Uterus (tissue), 4 donors: ENCODE data around the gene ZNF862. TPM values are rescaled to one million over a fixed set of nuclear protein-coding genes. Genes with fewer than 3 reads are reported as not detected.

Experiments
- DNase-seq, 2 donors: peaks; one replicate each; pipeline ENCODE4 v3.0.0-alpha.2; 2019 to 2020
- H3K27ac ChIP-seq, 2 donors: fragments of 200-600 bp; sonication (generic); 1 replicate in 1 of 2; 2 replicates in 1 of 2; pipeline ENCODE4 v1.5.1; 2016 to 2018
- H3K27me3 ChIP-seq, 2 donors: fragments of 200-600 bp; sonication (generic); one replicate each; pipeline ENCODE4 v1.5.1; 2018 to 2019; ENCODE audit warnings: control low read depth in 1 of 2
- H3K36me3 ChIP-seq, 2 donors: fragments of 200-600 bp; sonication (generic); one replicate each; pipeline ENCODE4 v1.5.1; 2019; ENCODE audit warnings: control low read depth in 1 of 2
- H3K4me1 ChIP-seq, 2 donors: fragments of 200-600 bp; sonication (generic); one replicate each; pipeline ENCODE4 v1.5.1; 2018 to 2019; ENCODE audit warnings: control low read depth in 1 of 2
- H3K4me3 ChIP-seq, 2 donors: fragments of 200-600 bp; sonication (generic); 1 replicate in 1 of 2; 2 replicates in 1 of 2; pipeline ENCODE4 v1.5.1; 2018 to 2019; ENCODE audit warnings: mild to moderate bottlenecking in 1 of 2
- H3K9me3 ChIP-seq, 2 donors: fragments of 200-600 bp; sonication (generic); one replicate each; pipeline ENCODE4 v1.5.1; 2019; ENCODE audit warnings: control low read depth in 1 of 2
- POLR2A ChIP-seq, 2 donors: fragments of 450-650 bp; IDR thresholded peaks; one replicate each; pipeline ENCODE4 v1.6.1; 2016; ENCODE audit warnings: antibody characterized with exemption in 2 of 2, mild to moderate bottlenecking in 1 of 2, moderate library complexity in 1 of 2
- intact Hi-C: fragments of 100-400 bp; cut with DNase I; formaldehyde crosslinking; loops from one replicate; pipeline ENCODE4 v1.15.1; 2023; ENCODE audit warnings: low total_unique reads
- total RNA-seq, 4 donors: library from RNA; depleted of rRNA in 3 of 4; stranded (reverse); fragments of >200 nt in 3 of 4; gene quantifications; one replicate each; pipeline versions ENCODE4 v1.1.0 to v1.2.4, GENCODE V29; 2014 to 2023
- TF ChIP-seq, protein P1 (sequence below), 4 experiments: fragments of 200-600 bp in 2 of 4; fragments of 450-650 bp in 2 of 4; sonication (generic) in 2 of 4; IDR thresholded peaks; one replicate each; pipeline ENCODE4 v1.5.1; 2016 to 2019; ENCODE audit warnings: antibody characterized with exemption in 4 of 4, mild to moderate bottlenecking in 2 of 4, moderate library complexity in 1 of 4
- donor health status: DM: yes; HTN: yes; CAD: no.

ZNF862 gene
- total RNA-seq, 4 donors from 2014 or later: 1.8 to 39.4 (median 14.6) TPM

DNA sequence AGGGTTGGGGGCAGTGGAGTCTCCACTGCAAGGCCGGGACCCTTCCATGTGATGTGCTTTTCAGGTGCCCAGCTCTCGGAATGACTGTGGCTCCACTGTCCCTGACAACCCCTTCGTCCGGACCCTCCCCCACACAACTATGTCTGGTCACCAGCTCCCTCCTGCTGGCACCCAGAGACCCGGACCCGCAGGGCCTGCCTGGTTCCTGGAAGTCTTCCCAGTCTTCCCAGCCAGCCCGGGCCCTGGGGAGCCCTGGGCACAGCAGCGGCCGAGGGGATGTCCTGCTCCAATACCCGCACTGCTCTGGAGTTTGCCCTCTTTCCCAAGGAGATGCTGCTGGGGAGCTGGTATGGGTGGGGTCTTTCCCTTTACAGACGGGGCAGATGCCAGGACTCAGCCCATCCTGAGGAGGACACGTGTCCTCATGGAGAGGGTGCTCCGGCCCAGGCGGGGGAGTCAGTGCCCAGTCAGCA lies 41.1 kb downstream of the ZNF862 start:
- H3K27me3 ChIP-seq: no peaks in the 10 kb centered on the region
- intact Hi-C loops: loop anchor here (10.0 kb wide), 1 partner anchor 1345 kb away; the partner anchor contains the start of gene ABCF2
- no peak for DNase-seq
- H3K27ac ChIP-seq: no peak overlapping the region
- no peaks in the 10 kb centered on the region for H3K9me3 ChIP-seq
- TF ChIP-seq, protein P1, sequence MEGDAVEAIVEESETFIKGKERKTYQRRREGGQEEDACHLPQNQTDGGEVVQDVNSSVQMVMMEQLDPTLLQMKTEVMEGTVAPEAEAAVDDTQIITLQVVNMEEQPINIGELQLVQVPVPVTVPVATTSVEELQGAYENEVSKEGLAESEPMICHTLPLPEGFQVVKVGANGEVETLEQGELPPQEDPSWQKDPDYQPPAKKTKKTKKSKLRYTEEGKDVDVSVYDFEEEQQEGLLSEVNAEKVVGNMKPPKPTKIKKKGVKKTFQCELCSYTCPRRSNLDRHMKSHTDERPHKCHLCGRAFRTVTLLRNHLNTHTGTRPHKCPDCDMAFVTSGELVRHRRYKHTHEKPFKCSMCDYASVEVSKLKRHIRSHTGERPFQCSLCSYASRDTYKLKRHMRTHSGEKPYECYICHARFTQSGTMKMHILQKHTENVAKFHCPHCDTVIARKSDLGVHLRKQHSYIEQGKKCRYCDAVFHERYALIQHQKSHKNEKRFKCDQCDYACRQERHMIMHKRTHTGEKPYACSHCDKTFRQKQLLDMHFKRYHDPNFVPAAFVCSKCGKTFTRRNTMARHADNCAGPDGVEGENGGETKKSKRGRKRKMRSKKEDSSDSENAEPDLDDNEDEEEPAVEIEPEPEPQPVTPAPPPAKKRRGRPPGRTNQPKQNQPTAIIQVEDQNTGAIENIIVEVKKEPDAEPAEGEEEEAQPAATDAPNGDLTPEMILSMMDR (IDR thresholded peaks at IDR 0.05): no peak
- no peak for TF ChIP-seq POLR2A (IDR thresholded peaks at IDR 0.05)
- H3K4me1 ChIP-seq: peaks cover 0 to 10% of the 10 kb centered on the region in 2 donors
- H3K36me3 ChIP-seq: no peaks in the 10 kb centered on the region
- H3K4me3 ChIP-seq: no peak overlapping the region

DNA sequence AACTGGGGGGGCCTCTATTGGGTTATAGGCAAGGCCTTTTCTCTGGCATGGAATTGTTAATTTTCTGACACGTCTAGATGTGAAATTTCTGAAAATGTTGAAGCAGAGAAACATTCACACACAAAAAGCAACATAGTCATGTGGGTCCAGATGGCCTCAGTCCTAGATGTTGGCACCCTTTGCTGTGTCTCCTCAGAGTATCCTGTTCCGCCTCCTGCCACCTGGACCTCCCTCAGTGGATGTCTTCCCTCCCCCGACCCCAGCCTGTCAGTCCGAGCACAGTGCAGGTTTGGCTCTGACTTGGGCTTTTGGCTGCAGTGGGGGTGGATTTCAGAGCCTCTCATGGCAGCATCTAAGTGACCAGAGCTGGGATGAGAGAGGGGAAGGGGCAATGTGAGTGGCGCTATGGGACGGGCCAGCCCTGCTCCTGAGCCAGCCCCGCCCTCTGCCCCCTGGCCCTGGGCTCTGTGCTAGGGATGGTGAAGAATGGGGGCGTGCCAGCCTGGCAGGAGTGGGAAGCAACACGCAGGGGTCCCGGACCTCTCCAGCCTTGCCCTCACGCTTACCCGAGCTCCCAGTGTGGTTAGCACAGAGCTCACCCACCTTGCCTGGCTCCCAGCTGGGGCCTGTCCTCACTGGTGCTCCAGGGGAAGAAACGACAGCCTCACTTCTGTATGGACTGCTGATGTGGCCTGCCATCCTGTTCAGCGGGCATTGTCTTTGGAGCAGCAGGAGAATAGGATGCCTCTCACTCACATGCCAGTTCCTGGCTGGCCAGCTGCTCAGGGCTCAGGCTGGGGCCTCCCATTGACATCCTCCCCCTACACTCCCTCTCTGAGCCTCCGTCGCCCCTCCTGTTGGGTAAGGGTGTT lies 41.8 kb downstream of the ZNF862 start:
- Histone ChIP-seq H3K27me3 (no peaks in the 10 kb centered on the region), H3K27ac (peak overlapping the region in 1 of 2 donors; percentile 52), H3K4me1 (peaks cover 0 to 9% of the 10 kb centered on the region in 2 donors), H3K4me3 (no peak overlapping the region), H3K36me3 (no peaks in the 10 kb centered on the region), H3K9me3 (no peaks in the 10 kb centered on the region)
- intact Hi-C loops: loop anchor here (10.0 kb wide), 1 partner anchor 1345 kb away; the partner anchor contains the start of gene ABCF2
- peak in 1 of 2 donors; percentile 15 for DNase-seq
- TF ChIP-seq, protein P1 (IDR thresholded peaks at IDR 0.05): no peak
- no peak for TF ChIP-seq POLR2A (IDR thresholded peaks at IDR 0.05)

GRCh38 chr7:149880638-149881311 lies 42.6 kb downstream of the ZNF862 start:
- peak; percentile 63 to 70 for DNase-seq

DNA sequence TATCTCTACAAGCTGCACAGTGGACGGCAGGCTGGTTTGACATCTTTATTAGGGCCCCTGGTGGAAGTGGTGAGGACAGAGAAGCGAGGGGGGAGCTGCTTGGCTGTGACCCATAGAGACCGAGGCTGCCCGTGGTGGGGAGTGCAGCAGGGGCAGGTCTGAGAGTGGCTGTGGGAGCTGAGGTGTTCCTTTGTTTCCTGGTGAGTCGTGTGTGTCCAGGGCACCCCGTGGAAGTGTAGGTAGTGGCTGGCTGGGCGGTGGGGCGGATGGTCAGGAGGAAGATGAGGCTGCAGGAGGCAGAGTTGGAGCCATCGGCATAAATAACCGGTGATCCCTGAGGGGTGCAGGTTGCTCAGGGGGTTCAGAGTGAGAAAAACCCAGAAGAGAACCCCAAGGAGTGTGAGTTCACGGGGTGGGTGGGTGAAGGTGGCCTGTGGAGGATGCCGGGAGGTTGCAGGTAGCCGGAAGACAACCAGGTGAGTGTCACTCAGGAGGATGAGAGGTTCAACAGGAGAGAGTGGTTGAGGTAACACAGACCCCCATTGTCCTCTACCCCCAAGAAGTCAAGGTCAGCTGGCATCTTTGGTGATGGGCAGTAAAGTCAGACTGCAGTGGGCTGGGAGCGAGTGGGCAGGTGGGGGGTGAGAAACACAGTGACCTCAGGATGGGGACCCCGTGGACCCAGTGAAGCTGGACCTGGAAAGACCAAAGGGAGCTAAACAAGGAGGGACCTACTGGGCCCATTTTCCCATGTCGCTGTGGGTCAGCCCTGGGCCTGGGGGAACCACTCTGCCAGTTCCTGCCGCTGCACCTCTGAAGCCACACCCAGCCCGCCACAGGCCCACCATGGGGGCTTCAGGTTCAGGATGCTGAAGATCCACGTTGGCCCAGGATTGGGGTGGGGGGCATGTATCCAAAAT lies 43.4 kb downstream of the ZNF862 start:
- H3K27ac ChIP-seq: peak overlapping the region; percentile 52 to 63
- peaks cover 0 to 9% of the 10 kb centered on the region in 2 donors for H3K4me1 ChIP-seq
- H3K9me3 ChIP-seq: no peaks in the 10 kb centered on the region
- no peak for TF ChIP-seq POLR2A (IDR thresholded peaks at IDR 0.05)
- TF ChIP-seq, protein P1 (IDR thresholded peaks at IDR 0.05): no peak
- H3K27me3 ChIP-seq: no peaks in the 10 kb centered on the region
- DNase-seq: peak in 1 of 2 donors; percentile 14
- intact Hi-C loops: no loop called here
- no peaks in the 10 kb centered on the region for H3K36me3 ChIP-seq
- no peak overlapping the region for H3K4me3 ChIP-seq

More at GRCh38 chr7:149880638-149881311, 42.6 kb downstream of the ZNF862 start:
- Histone ChIP-seq H3K4me3 (no peak overlapping the region), H3K27me3 (no peaks in the 10 kb centered on the region), H3K9me3 (no peaks in the 10 kb centered on the region), H3K27ac (peak overlapping the region in 1 of 2 donors; percentile 52), H3K36me3 (no peaks in the 10 kb centered on the region), H3K4me1 (peaks cover 0 to 9% of the 10 kb centered on the region in 2 donors)
- intact Hi-C loops: no loop called here
- TF ChIP-seq POLR2A (IDR thresholded peaks at IDR 0.05): no peak
- TF ChIP-seq, protein P1 (IDR thresholded peaks at IDR 0.05): no peak
